GM12873 (cell line): ENCODE results near the gene PLCG1.

ENCODE experiments used
- CTCF ChIP-seq: IDR thresholded peaks from 2 replicates; pipeline ENCODE4 v1.5.1; 2012; ENCODE audit warnings: low read depth, mild to moderate bottlenecking, moderate library complexity, low read length, control low read depth; ENCODE audit not compliant: insufficient read depth; ENCODE audit errors: missing control alignments

Gene PLCG1

GRCh38 chr20:41098703-41099250 is 38.6 kb upstream of the PLCG1 start:
- TF ChIP-seq CTCF, result no peak

- no peak for TF ChIP-seq CTCF
Observed at GRCh38 chr20:41100001-41100480, 37.3 kb upstream of the PLCG1 start.

GRCh38 chr20:41101660-41102059 is 35.7 kb upstream of the PLCG1 start:
- TF ChIP-seq CTCF, result no peak

DNA sequence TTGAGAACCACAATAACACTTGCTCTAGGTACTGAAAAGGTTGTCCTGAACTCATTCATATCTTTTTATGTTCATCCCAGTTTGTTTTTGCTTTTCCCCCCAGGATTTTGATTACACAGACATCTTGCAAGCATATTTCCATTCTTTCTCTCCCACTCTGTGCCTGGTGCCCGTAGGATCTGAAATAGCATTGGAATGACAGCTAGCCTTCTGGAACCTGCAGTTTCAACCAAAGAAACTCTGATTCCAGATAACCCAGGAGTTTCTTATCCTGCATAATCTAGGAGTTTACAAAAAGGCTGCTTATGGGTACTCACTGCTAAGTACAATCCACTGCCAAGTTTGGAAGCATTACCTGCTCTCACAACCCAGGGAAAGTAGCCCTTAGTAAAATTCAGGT is 28.8 kb upstream of the PLCG1 start:
- no peak for TF ChIP-seq CTCF

- no peak for TF ChIP-seq CTCF
Observed at GRCh38 chr20:41110012-41110411, 27.3 kb upstream of the PLCG1 start.

DNA sequence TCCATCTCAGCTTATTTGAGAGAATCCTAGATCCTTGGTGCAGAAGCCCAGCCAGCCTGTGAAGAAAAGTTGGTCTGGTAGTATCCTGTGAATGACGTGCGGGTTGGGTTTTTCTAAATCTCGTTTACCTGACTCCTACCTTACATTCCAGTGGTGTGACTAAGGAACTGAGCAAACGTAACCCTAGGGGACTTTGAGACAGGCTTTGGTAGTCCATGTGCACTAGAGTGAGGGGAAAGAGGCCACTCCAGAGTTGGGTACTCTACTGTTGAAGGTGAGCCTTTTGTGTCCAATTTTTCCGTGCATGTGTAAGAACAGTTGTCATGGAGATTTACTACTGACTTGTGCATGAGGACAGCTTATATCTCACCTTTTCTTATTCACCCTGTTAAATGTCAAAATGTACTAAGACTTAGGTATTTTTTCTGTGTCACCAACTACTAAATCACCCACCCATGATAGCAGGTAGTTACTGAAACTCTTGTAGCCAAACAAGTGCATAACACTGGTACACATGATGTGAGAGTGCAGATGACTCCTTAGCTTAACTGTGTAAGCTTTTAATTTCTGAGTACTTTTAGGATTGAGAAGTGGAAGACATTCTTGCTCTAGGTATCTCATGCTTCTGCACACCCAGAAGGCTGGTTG is 26.3 kb upstream of the PLCG1 start:
- no peak for TF ChIP-seq CTCF

DNA sequence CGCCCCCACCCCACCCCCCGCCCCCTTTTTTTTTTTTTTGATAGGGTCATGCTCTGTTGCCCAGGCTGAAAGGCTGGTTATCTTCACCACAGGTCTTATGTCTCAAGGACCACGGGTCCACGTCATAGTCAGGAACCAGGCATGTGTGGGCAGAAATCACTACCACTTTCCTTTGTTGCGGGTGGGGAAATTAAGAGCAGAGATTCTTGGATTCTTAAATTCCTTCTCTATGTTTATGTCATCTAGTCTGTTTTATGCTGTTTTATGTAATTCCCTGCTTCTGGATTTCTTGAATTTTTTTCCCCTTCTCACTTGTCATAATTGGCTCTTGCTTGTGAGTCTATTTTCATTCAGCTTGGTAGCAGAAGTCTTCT is 25.8 kb upstream of the PLCG1 start:
- no peak for TF ChIP-seq CTCF
